Fibroblast of lung (primary cell): ENCODE measurements around the gene SNAPIN. TPM values are rescaled to one million over a fixed set of nuclear protein-coding genes. Genes with fewer than 3 reads are reported as not detected.

Source experiments
- DNase-seq, 2 donors: peaks; one replicate each; pipeline versions ENCODE4 v3.0.0 to v3.0.0-alpha.2; 2010; ENCODE audit warnings: low read depth in 2 of 2
- H2AFZ ChIP-seq: 2 replicates; pipeline ENCODE4 v1.5.1; 2012; ENCODE audit warnings: low read length, control low read depth, inconsistent platforms
- H3K27ac ChIP-seq: 2 replicates; pipeline ENCODE4 v1.5.1; 2011; ENCODE audit warnings: low read length, control low read depth; ENCODE audit not compliant: insufficient read depth
- H3K27me3 ChIP-seq: 2 replicates; pipeline ENCODE4 v1.5.1; 2011; ENCODE audit warnings: mild to moderate bottlenecking, low read length; ENCODE audit not compliant: control insufficient read depth, insufficient read depth
- H3K36me3 ChIP-seq: 2 replicates; pipeline ENCODE4 v1.5.1; 2011; ENCODE audit warnings: low read length; ENCODE audit not compliant: control insufficient read depth, insufficient read depth
- H3K4me1 ChIP-seq: 2 replicates; pipeline ENCODE4 v1.5.1; 2011; ENCODE audit warnings: low read length; ENCODE audit not compliant: control insufficient read depth, insufficient read depth; ENCODE audit errors: extremely low read depth
- H3K4me2 ChIP-seq: 2 replicates; pipeline ENCODE4 v1.5.1; 2011; ENCODE audit warnings: low read length, control low read depth; ENCODE audit not compliant: insufficient read depth; ENCODE audit errors: extremely low read depth
- H3K4me3 ChIP-seq, 4 experiments: fragments of 200-600 bp in 1 of 4; sonication (generic) in 1 of 4; replicated peaks in 1 of 4; 2 replicates each; pipeline ENCODE4 v1.5.1; 2011 to 2016; ENCODE audit warnings: low read length in 4 of 4, low read depth in 3 of 4, mild to moderate bottlenecking in 3 of 4, control low read depth in 2 of 4, inconsistent platforms in 1 of 4, mixed read lengths in 1 of 4; ENCODE audit not compliant: insufficient read depth in 1 of 4; ENCODE audit errors: control extremely low read depth in 1 of 4
- H3K79me2 ChIP-seq: 2 replicates; pipeline ENCODE4 v1.5.1; 2012; ENCODE audit warnings: mild to moderate bottlenecking, low read length, inconsistent platforms; ENCODE audit not compliant: control insufficient read depth, insufficient read depth
- H3K9ac ChIP-seq: 2 replicates; pipeline ENCODE4 v1.5.1; 2011; ENCODE audit warnings: mild to moderate bottlenecking, low read length, control low read depth; ENCODE audit not compliant: insufficient read depth
- H3K9me3 ChIP-seq: 2 replicates; pipeline ENCODE4 v1.5.1; 2012; ENCODE audit warnings: low read depth, low read length; ENCODE audit not compliant: control insufficient read depth, insufficient read depth
- H4K20me1 ChIP-seq: 2 replicates; pipeline ENCODE4 v1.5.1; 2011; ENCODE audit warnings: low read length; ENCODE audit not compliant: control insufficient read depth, insufficient read depth; ENCODE audit errors: extremely low read depth
- EZH2 ChIP-seq: IDR thresholded peaks from 2 replicates; pipeline ENCODE4 v1.5.1; 2012; ENCODE audit warnings: low read length, control low read depth, mild to moderate bottlenecking; ENCODE audit errors: missing control alignments
- polyA plus RNA-seq, 2 donors: library from polyadenylated mRNA; depleted of rRNA in 1 of 2; stranded (reverse) in 1 of 2; unstranded in 1 of 2; fragments of >200 nt; gene quantifications; 2 replicates each; pipeline ENCODE4 v1.2.1, GENCODE V29; 2011 to 2012; ENCODE audit warnings: missing spikeins in 1 of 2
- total RNA-seq: library from RNA; depleted of rRNA; stranded (reverse); fragments of >200 nt; gene quantifications from 2 replicates; pipeline ENCODE4 v1.2.1, GENCODE V29; 2014
- TF ChIP-seq, protein P1 (sequence below), 2 donors: IDR thresholded peaks in 1 of 2; conservative IDR thresholded peaks in 1 of 2; 1 replicate in 1 of 2; 2 replicates in 1 of 2; pipeline ENCODE4 v1.5.1; 2011 to 2012; ENCODE audit warnings: low read length in 2 of 2, control low read depth in 1 of 2, inconsistent platforms in 1 of 2, low read depth in 1 of 2, mild to moderate bottlenecking in 1 of 2

SNAPIN gene
- total and polyA plus RNA-seq, 2 donors (not counting 1 experiment from before 2014, with no cell fraction given), result 56.8 to 76.5 TPM

DNA sequence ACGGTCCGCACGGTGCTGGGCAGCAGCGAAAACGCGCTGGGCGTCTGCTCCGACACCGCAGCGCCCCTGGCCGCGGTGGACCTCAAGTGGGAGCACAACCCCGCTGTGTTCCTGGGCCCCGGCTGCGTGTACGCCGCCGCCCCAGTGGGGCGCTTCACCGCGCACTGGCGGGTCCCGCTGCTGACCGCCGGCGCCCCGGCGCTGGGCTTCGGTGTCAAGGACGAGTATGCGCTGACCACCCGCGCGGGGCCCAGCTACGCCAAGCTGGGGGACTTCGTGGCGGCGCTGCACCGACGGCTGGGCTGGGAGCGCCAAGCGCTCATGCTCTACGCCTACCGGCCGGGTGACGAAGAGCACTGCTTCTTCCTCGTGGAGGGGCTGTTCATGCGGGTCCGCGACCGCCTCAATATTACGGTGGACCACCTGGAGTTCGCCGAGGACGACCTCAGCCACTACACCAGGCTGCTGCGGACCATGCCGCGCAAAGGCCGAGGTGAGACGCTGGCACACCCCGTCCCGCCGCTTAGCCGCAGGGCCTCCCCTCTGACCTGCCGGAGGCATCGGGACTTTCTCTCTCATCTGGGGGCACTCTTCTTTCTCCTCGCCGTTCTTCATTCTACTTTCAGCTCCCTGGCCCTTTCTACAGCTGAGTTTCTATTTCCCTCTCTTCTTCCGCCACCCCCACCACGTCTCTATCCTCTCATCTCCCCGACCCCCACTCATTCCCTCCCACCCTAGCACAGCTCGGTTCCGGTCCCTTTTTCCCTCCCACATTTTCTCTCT, 21.0 kb downstream of the SNAPIN start:
- Histone ChIP-seq H3K4me1 (peaks cover 10% of the 10 kb centered on the region), H4K20me1 (no peaks in the 10 kb centered on the region), H3K9ac (peak overlapping the region; percentile 7), H3K27me3 (peaks cover 41% of the 10 kb centered on the region), H3K4me2 (peak overlapping the region; percentile 75), H3K36me3 (no peaks in the 10 kb centered on the region), H3K9me3 (no peaks in the 10 kb centered on the region), H3K27ac (no peak overlapping the region), H2AFZ (peak overlapping the region; percentile 21), H3K4me3 (peak overlapping the region; percentile 6 to 50 (median 36)), H3K79me2 (no peaks in the 10 kb centered on the region)
- peak; percentile 99 for TF ChIP-seq EZH2
- TF ChIP-seq, protein P1, sequence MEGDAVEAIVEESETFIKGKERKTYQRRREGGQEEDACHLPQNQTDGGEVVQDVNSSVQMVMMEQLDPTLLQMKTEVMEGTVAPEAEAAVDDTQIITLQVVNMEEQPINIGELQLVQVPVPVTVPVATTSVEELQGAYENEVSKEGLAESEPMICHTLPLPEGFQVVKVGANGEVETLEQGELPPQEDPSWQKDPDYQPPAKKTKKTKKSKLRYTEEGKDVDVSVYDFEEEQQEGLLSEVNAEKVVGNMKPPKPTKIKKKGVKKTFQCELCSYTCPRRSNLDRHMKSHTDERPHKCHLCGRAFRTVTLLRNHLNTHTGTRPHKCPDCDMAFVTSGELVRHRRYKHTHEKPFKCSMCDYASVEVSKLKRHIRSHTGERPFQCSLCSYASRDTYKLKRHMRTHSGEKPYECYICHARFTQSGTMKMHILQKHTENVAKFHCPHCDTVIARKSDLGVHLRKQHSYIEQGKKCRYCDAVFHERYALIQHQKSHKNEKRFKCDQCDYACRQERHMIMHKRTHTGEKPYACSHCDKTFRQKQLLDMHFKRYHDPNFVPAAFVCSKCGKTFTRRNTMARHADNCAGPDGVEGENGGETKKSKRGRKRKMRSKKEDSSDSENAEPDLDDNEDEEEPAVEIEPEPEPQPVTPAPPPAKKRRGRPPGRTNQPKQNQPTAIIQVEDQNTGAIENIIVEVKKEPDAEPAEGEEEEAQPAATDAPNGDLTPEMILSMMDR (conservative IDR thresholded peaks at IDR 0.05 in 1 of 2, IDR thresholded peaks at IDR 0.05 in 1 of 2; ENCODE audit: low read depth in 1 of 2, low read length in 2 of 2), result no peak
- DNase-seq, result no peak

DNA sequence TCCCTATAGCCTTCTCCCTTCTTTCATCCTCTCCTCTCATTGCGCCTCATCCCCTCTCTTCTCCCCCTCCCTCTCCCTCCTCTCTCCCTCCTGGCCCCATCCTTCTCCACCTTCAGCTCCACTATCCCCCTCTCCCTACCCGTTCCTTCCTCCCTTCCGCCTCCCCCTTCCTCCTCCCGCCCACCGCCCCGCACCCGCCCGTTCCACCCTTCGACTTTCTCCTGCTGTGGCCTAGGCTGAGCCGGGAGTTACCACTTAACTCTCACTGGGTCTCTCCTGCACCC, 21.6 kb downstream of the SNAPIN start:
- H3K79me2 ChIP-seq, result no peaks in the 10 kb centered on the region
- peaks cover 10% of the 10 kb centered on the region for H3K4me1 ChIP-seq
- H3K27ac ChIP-seq, result no peak overlapping the region
- no peaks in the 10 kb centered on the region for H4K20me1 ChIP-seq
- no peak for TF ChIP-seq EZH2
- TF ChIP-seq, protein P1 (conservative IDR thresholded peaks at IDR 0.05 in 1 of 2, IDR thresholded peaks at IDR 0.05 in 1 of 2; ENCODE audit: low read depth in 1 of 2, low read length in 2 of 2), result no peak
- no peak overlapping the region for H3K4me2 ChIP-seq
- peaks cover 41% of the 10 kb centered on the region for H3K27me3 ChIP-seq
- no peak overlapping the region for H3K4me3 ChIP-seq
- no peaks in the 10 kb centered on the region for H3K36me3 ChIP-seq
- no peaks in the 10 kb centered on the region for H3K9me3 ChIP-seq
- no peak overlapping the region for H2AFZ ChIP-seq
- no peak overlapping the region for H3K9ac ChIP-seq
- no peak for DNase-seq

DNA sequence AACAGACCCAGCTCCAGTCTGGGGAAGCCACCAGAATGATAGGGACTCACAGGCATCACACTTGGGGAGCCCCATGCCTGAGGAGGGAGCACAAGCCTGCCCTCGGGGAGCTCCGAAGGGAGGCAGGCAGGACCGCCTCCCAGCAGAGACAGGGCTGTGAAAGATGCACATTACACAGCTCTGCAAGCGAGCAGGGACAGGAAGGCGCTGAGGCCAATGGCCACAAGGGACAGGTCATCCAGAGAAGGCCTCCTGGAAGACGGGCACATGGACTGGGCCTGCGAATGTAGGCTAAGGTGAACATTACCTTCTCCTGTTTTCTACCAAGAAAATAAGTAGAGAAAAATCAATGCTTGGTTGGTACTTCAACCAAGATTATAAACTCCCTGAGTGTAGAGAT, 24.2 kb downstream of the SNAPIN start:
- Histone ChIP-seq H3K27me3 (peaks cover 41% of the 10 kb centered on the region), H3K9me3 (no peaks in the 10 kb centered on the region), H3K79me2 (no peaks in the 10 kb centered on the region)

More for the DNA sequence above, 24.2 kb downstream of the SNAPIN start:
- no peak for DNase-seq
- Histone ChIP-seq H3K9ac (no peak overlapping the region), H3K27ac (no peak overlapping the region), H2AFZ (no peak overlapping the region), H4K20me1 (no peaks in the 10 kb centered on the region), H3K4me3 (no peak overlapping the region), H3K4me2 (no peak overlapping the region), H3K4me1 (peaks cover 10% of the 10 kb centered on the region), H3K36me3 (no peaks in the 10 kb centered on the region)
- TF ChIP-seq, protein P1 (conservative IDR thresholded peaks at IDR 0.05 in 1 of 2, IDR thresholded peaks at IDR 0.05 in 1 of 2; ENCODE audit: low read depth in 1 of 2, low read length in 2 of 2), result no peak
- no peak for TF ChIP-seq EZH2
